Measurements from ENCODE around the gene CLASP1. TPM values are rescaled to one million over a fixed set of nuclear protein-coding genes. Genes with fewer than 3 reads are reported as not detected.
A peak's percentile ranks its signal among the peaks of the same experiment; 100 is the strongest.
"Not testable (repeated sequence)": the region's sequence is repeated elsewhere in the genome, so short reads cannot be mapped to it uniquely, and the experiment has no call there.

CLASP1 gene
- total and polyA plus RNA-seq, 11 donors = 16.0 to 84.5 (median 60.2) TPM

DNA sequence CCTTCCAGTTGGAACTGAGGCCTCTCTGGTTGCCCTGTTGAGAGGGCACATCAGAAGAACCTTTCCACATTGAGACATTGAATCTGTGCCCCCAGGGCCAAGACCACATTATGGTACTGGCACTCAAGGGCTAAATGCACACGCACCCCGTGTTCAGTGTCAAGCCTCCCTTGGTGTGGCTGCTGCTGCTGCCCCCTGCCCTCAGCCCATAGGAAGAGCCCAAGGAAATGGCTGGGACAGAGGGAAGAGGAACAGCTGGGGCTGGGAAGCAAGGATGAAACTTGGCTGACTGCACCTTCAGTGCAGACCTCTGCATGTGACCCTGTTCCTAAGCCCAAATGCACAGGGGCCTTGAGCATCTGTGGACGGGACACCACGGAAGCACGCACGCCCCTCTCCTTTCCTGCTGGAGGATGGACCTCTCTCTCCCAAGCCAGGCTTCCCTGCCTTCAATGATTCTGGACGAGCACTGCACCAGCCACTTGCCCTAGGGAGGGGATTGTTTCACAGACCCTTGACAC lies 47.2 kb upstream of the CLASP1 start:
- H3K4me3 ChIP-seq = no peak overlapping the region
- no peak for TF ChIP-seq CTCF (IDR thresholded peaks at IDR 0.05)
- TF ChIP-seq POLR2A (IDR thresholded peaks at IDR 0.05) = no peak
- H3K4me1 ChIP-seq = peaks cover 0 to 30% (median 11%) of the 10 kb centered on the region in 12 donors
- no peaks in the 10 kb centered on the region for H3K9me3 ChIP-seq
- ATAC-seq (no peak), DNase-seq (no peak)
- intact Hi-C loops (cut with DNase I) = no loop called here
- 78 to 90% (median 85%) methylated on average over 7 of the region's 7 CpGs for whole genome bisulfite sequencing, 4 donors
- H3K27me3 ChIP-seq = no peaks in the 10 kb centered on the region
- H3K36me3 ChIP-seq = no peaks in the 10 kb centered on the region
- peak overlapping the region in 1 of 12 donors; percentile 27 for H3K27ac ChIP-seq

GRCh38 chr2:121695171-121695451 lies 45.8 kb upstream of the CLASP1 start:
- intact Hi-C loops (cut with DNase I) = no loop called here

GRCh38 chr2:121694398-121695170 lies 45.3 kb upstream of the CLASP1 start:
- no peaks in the 10 kb centered on the region for H3K9me3 ChIP-seq
- peaks cover 0 to 13% (median 4%) of the 10 kb centered on the region in 12 donors for H3K4me1 ChIP-seq
- H3K27ac ChIP-seq = no peak overlapping the region
- intact Hi-C loops (cut with DNase I) = no loop called here
- H3K4me3 ChIP-seq = no peak overlapping the region
- 84 to 95% (median 89%) methylated on average over 6 of the region's 6 CpGs for WGBS, 4 donors
- H3K27me3 ChIP-seq = no peaks in the 10 kb centered on the region
- no peak for TF ChIP-seq CTCF (IDR thresholded peaks at IDR 0.05)
- no peak for TF ChIP-seq POLR2A (IDR thresholded peaks at IDR 0.05)
- no peak for ATAC-seq
- H3K36me3 ChIP-seq = no peaks in the 10 kb centered on the region
- no peak for DNase-seq

More at GRCh38 chr2:121695171-121695451, 45.8 kb upstream of the CLASP1 start:
- peaks cover 0 to 17% (median 8%) of the 10 kb centered on the region in 12 donors for H3K4me1 ChIP-seq
- H3K4me3 ChIP-seq = no peak overlapping the region
- H3K27me3 ChIP-seq = no peaks in the 10 kb centered on the region
- H3K27ac ChIP-seq = no peak overlapping the region
- no peak for ATAC-seq
- TF ChIP-seq CTCF (IDR thresholded peaks at IDR 0.05) = no peak
- TF ChIP-seq POLR2A (IDR thresholded peaks at IDR 0.05) = no peak
- H3K9me3 ChIP-seq = no peaks in the 10 kb centered on the region
- WGBS, 4 donors = 71 to 100% (median 88%) methylated on average over 2 of the region's 2 CpGs
- H3K36me3 ChIP-seq = no peaks in the 10 kb centered on the region
- no peak for DNase-seq

DNA sequence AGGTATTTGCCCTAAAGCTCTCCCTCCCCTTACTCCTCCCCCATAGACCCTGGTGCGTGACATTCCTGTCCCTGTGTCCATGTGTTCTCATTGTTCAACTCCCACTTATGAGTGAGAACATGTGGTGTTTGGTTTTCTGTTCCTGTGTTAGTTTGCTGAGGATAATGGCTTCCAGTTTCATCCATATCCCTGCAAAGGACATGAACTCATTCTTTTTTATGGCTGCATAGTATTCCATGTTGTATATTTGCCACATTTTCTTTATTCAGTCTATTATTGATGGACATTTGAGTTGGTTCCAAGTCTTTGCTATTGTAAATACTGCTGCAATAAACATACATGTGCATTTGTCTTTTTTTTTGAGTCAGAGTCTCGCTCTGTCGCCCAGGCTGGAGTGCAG lies 41.3 kb upstream of the CLASP1 start:
- intact Hi-C loops (cut with DNase I); H3K27me3 ChIP-seq; H3K27ac ChIP-seq; H3K4me3 ChIP-seq; H3K9me3 ChIP-seq; H3K36me3 ChIP-seq; ATAC-seq; DNase-seq: not testable (repeated sequence)
- H3K4me1 ChIP-seq = peaks cover 0 to 11% (median 0%) of the 10 kb centered on the region in 12 donors
- WGBS, 4 donors = 96 to 99% (median 97%) methylated on average over 3 of the region's 3 CpGs

All from heart left ventricle (tissue), 16 donors.